Smooth muscle cell (in vitro differentiated cells): ENCODE data around the gene TGFBR3. TPM values are rescaled to one million over a fixed set of nuclear protein-coding genes. Genes with fewer than 3 reads are reported as not detected.

Source experiments
- DNase-seq: peaks from one replicate; lab custom pipeline; 2025; ENCODE audit not compliant: unreplicated experiment; lab: John Stamatoyannopoulos, UW
- H2AFZ ChIP-seq: fragments of 200-600 bp; sonication (generic); 2 replicates; pipeline ENCODE4 v1.6.0; 2016; ENCODE audit warnings: antibody characterized with exemption, low read depth, mild to moderate bottlenecking
- H3F3A ChIP-seq: fragments of 200-600 bp; sonication (generic); 2 replicates; pipeline ENCODE4 v1.6.0; 2017; ENCODE audit warnings: antibody characterized with exemption, low read depth
- H3K27ac ChIP-seq: fragments of 200-600 bp; sonication (generic); 2 replicates; pipeline ENCODE4 v1.5.1; 2016; ENCODE audit warnings: low read depth, mild to moderate bottlenecking
- H3K27me3 ChIP-seq: fragments of 200-600 bp; sonication (generic); 2 replicates; pipeline ENCODE4 v1.6.1; 2016; ENCODE audit warnings: low read depth, mild to moderate bottlenecking
- H3K36me3 ChIP-seq: fragments of 200-600 bp; sonication (generic); 2 replicates; pipeline ENCODE4 v1.5.1; 2016; ENCODE audit warnings: low read depth
- H3K4me1 ChIP-seq: fragments of 200-600 bp; sonication (generic); 2 replicates; pipeline ENCODE4 v1.5.1; 2016; ENCODE audit warnings: low read depth
- H3K4me2 ChIP-seq: fragments of 200-600 bp; sonication (generic); 2 replicates; pipeline ENCODE4 v1.6.0; 2016; ENCODE audit warnings: mild to moderate bottlenecking
- H3K4me3 ChIP-seq: fragments of 200-600 bp; sonication (generic); 2 replicates; pipeline ENCODE4 v1.5.1; 2016; ENCODE audit warnings: mild to moderate bottlenecking
- H3K79me2 ChIP-seq: fragments of 200-600 bp; sonication (generic); 2 replicates; pipeline ENCODE4 v1.6.0; 2016; ENCODE audit warnings: low read depth, mild to moderate bottlenecking
- H3K9ac ChIP-seq: fragments of 200-600 bp; sonication (generic); 2 replicates; pipeline ENCODE4 v1.6.0; 2016; ENCODE audit warnings: low read depth
- H3K9me3 ChIP-seq: fragments of 200-600 bp; sonication (generic); replicated peaks from 2 replicates; pipeline ENCODE4 v1.5.1; 2016; ENCODE audit warnings: low read depth
- H4K20me1 ChIP-seq: fragments of 200-600 bp; sonication (generic); 2 replicates; pipeline ENCODE4 v1.6.0; 2016; ENCODE audit warnings: low read depth
- WGBS: methylation state at CpG from one replicate; pipeline ENCODE4 v1.1.7; 2016; ENCODE audit warnings: low lambda C conversion rate; 5-methylcytosine and 5-hydroxymethylcytosine counted together
- polyA plus RNA-seq: library from polyadenylated mRNA; unstranded; fragments of >200 nt; fragmentation: Nextera tagmentation; extraction: Ambion mirVana; gene quantifications from 2 replicates; pipeline ENCODE4 v1.2.1, GENCODE V29; 2016
- total RNA-seq: library from RNA; depleted of rRNA; stranded (reverse); fragments of >200 nt; gene quantifications from 2 replicates; pipeline ENCODE4 v1.2.3, GENCODE V29; 2014
- TF ChIP-seq, protein P1 (sequence below): fragments of 200-600 bp; sonication (generic); IDR thresholded peaks from 2 replicates; pipeline ENCODE4 v1.5.1; 2017; ENCODE audit warnings: borderline replicate concordance, mild to moderate bottlenecking, antibody characterized with exemption; ENCODE audit not compliant: insufficient read depth, poor library complexity, severe bottlenecking

TGFBR3 gene
- total and polyA plus RNA-seq, 2 experiments from 2014 or later, result 68.3 to 112 TPM

DNA sequence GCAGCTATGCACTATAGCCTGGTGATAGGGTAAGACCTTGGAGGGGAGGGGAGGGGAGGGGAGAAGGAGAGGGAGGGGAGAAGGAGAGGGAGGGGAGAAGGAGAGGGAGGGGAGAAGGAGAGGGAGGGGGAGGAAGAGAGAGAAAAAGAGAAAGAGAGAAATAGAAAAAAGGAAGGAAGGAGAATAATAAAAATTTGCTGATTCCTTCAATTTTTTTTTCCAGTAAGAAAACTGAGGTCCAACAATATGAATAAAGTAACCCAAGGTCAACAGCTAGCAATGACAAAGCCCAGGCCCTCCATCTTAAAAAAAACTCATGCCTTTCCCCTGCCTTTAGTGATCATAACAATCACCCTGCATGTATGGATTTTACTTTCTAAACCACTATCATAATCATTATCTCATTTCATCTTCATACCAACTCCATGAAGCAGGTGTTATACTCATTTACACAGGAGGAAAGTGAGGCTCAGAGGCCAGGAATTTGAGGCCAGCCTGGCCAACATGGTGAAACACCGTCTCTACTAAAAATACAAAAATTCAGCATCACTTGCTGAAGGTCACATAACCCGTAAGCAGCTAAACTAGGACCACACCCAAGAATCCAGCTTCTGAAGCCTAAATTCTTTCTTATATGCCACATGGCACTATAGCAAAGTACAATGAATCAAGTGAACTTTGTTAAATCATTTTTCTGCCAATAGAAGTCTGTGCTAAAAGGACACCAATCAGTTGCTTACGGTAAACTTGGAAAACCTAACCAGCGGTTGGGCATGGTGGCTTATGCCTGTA lies 39.9 kb upstream of the TGFBR3 start:
- no peak overlapping the region for H3K9ac ChIP-seq
- no peaks in the 10 kb centered on the region for H4K20me1 ChIP-seq
- no peak overlapping the region for H3K4me2 ChIP-seq
- H3K27me3 ChIP-seq, result no peaks in the 10 kb centered on the region
- H3K27ac ChIP-seq, result no peak overlapping the region
- no peaks in the 10 kb centered on the region for H3F3A ChIP-seq
- 96% methylated on average over 4 of the region's 4 CpGs for WGBS
- H3K36me3 ChIP-seq, result no peaks in the 10 kb centered on the region
- DNase-seq, result no peak
- TF ChIP-seq, protein P1, sequence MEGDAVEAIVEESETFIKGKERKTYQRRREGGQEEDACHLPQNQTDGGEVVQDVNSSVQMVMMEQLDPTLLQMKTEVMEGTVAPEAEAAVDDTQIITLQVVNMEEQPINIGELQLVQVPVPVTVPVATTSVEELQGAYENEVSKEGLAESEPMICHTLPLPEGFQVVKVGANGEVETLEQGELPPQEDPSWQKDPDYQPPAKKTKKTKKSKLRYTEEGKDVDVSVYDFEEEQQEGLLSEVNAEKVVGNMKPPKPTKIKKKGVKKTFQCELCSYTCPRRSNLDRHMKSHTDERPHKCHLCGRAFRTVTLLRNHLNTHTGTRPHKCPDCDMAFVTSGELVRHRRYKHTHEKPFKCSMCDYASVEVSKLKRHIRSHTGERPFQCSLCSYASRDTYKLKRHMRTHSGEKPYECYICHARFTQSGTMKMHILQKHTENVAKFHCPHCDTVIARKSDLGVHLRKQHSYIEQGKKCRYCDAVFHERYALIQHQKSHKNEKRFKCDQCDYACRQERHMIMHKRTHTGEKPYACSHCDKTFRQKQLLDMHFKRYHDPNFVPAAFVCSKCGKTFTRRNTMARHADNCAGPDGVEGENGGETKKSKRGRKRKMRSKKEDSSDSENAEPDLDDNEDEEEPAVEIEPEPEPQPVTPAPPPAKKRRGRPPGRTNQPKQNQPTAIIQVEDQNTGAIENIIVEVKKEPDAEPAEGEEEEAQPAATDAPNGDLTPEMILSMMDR, result no peak
- no peak overlapping the region for H3K4me3 ChIP-seq
- no peaks in the 10 kb centered on the region for H3K9me3 ChIP-seq
- H3K79me2 ChIP-seq, result no peaks in the 10 kb centered on the region
- no peak overlapping the region for H2AFZ ChIP-seq
- H3K4me1 ChIP-seq, result no peaks in the 10 kb centered on the region

DNA sequence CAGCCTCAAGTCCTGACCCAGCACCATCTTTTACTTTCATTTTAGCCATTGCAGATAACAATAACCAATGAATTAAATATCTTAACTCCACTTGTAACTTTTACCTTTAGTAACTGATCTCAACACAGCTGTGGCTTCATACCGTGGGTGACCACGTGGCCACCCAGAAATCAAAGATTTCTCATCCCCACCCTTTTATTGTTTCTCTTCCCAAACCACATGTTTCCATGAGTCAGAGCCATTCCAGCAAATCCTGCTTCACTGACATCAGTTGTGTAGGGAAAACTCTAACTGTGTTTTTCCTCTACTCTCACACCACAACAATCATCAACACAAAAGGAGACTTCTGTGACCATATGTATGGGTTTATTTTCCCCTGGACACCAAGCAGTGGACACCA lies 38.2 kb upstream of the TGFBR3 start:
- Histone ChIP-seq H3K9ac (no peak overlapping the region), H3K4me2 (peak overlapping the region; percentile 5), H3K4me3 (no peak overlapping the region), H3K9me3 (no peaks in the 10 kb centered on the region), H3K79me2 (no peaks in the 10 kb centered on the region), H3K27me3 (no peaks in the 10 kb centered on the region), H3F3A (no peaks in the 10 kb centered on the region), H3K27ac (no peak overlapping the region), H2AFZ (no peak overlapping the region), H3K4me1 (no peaks in the 10 kb centered on the region), H3K36me3 (no peaks in the 10 kb centered on the region), H4K20me1 (no peaks in the 10 kb centered on the region)
- no peak for DNase-seq
- WGBS, result 19% methylated on average over 2 of the region's 2 CpGs
- TF ChIP-seq, protein P1, result no peak

DNA sequence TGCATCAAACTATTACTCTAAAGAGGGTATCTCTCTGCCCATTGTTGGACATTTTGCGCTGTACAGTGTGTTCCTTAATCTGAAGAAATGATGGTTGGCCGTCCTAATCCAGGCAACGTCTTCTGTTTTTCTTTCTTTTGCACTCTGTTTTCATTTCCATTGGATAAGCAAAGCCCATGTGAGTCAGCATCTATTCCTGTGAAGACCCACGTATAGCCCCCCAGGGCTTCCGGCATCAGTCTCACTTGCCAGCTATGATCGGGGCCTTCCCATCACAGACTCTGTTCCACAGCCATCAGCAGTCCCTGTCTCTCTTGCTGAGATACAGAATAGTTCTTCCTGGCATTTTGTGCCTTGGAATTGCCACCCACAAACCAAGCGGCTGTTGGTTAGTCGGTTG lies 34.0 kb upstream of the TGFBR3 start:
- Histone ChIP-seq H3F3A (no peaks in the 10 kb centered on the region), H4K20me1 (no peaks in the 10 kb centered on the region), H2AFZ (peak overlapping the region; percentile 40), H3K4me1 (no peaks in the 10 kb centered on the region), H3K79me2 (no peaks in the 10 kb centered on the region), H3K9ac (no peak overlapping the region), H3K9me3 (no peaks in the 10 kb centered on the region), H3K27me3 (no peaks in the 10 kb centered on the region), H3K27ac (no peak overlapping the region), H3K4me2 (no peak overlapping the region), H3K36me3 (no peaks in the 10 kb centered on the region), H3K4me3 (no peak overlapping the region)
- no peak for DNase-seq
- WGBS, result 57% methylated on average over 8 of the region's 8 CpGs
- TF ChIP-seq, protein P1, result no peak
